Activated B cell treated with CpG ODN at 0.5 μM for 24 hours (primary cell): ENCODE data around the gene EMX1. TPM values are rescaled to one million over a fixed set of nuclear protein-coding genes. Genes with fewer than 3 reads are reported as not detected.

Experiments
- ATAC-seq: fragments of 200-7000 bp; cut with Tn5 transposase; one replicate; pipeline ENCODE4 v1.10.0; 2021; ENCODE audit warnings: low read depth, mild to moderate bottlenecking, moderate library complexity
- CTCF ChIA-PET: fragments of 350-600 bp; sonication (Branson Sonifier 250); formaldehyde crosslinking; loops from one replicate; lab custom pipeline; 2021; ENCODE audit warnings: antibody characterized with exemption; lab: Charles Lee
- POLR2A ChIA-PET: fragments of 350-600 bp; sonication (Branson Sonifier 250); formaldehyde crosslinking; loops from one replicate; lab custom pipeline; 2021; ENCODE audit warnings: antibody characterized with exemption; lab: Charles Lee
- DNase-seq: peaks from one replicate; pipeline ENCODE4 v3.0.0; 2022
- H3K27ac Mint-ChIP-seq: one replicate; pipeline ENCODE4 v1.8.0; 2020; ENCODE audit warnings: mixed read lengths
- H3K27me3 Mint-ChIP-seq: one replicate; pipeline ENCODE4 v1.8.0; 2021; ENCODE audit warnings: mixed read lengths
- H3K36me3 Mint-ChIP-seq: one replicate; pipeline ENCODE4 v1.8.0; 2021; ENCODE audit warnings: low read depth, mixed read lengths
- H3K4me1 Mint-ChIP-seq: one replicate; pipeline ENCODE4 v1.8.0; 2021; ENCODE audit warnings: mixed read lengths
- H3K4me3 Mint-ChIP-seq: one replicate; pipeline ENCODE4 v1.8.0; 2020; ENCODE audit warnings: mild to moderate bottlenecking, mixed read lengths
- H3K9me3 Mint-ChIP-seq: one replicate; pipeline ENCODE4 v1.8.0; 2020; ENCODE audit warnings: mixed read lengths
- CTCF ChIP-seq: fragments of 200-600 bp; IDR thresholded peaks from one replicate; pipeline ENCODE4 v1.8.0; 2022; ENCODE audit warnings: antibody characterized with exemption, mild to moderate bottlenecking
- intact Hi-C: fragments of 100-400 bp; cut with micrococcal nuclease; formaldehyde crosslinking; loops from one replicate; pipeline ENCODE4 v1.15.1; 2024
- total RNA-seq: library from RNA; stranded (reverse); gene quantifications from 2 replicates; pipeline ENCODE4 v1.2.3, GENCODE V29; 2022

Gene EMX1
- total RNA-seq, 1 donor from 2014 or later, result 0.22 TPM

DNA sequence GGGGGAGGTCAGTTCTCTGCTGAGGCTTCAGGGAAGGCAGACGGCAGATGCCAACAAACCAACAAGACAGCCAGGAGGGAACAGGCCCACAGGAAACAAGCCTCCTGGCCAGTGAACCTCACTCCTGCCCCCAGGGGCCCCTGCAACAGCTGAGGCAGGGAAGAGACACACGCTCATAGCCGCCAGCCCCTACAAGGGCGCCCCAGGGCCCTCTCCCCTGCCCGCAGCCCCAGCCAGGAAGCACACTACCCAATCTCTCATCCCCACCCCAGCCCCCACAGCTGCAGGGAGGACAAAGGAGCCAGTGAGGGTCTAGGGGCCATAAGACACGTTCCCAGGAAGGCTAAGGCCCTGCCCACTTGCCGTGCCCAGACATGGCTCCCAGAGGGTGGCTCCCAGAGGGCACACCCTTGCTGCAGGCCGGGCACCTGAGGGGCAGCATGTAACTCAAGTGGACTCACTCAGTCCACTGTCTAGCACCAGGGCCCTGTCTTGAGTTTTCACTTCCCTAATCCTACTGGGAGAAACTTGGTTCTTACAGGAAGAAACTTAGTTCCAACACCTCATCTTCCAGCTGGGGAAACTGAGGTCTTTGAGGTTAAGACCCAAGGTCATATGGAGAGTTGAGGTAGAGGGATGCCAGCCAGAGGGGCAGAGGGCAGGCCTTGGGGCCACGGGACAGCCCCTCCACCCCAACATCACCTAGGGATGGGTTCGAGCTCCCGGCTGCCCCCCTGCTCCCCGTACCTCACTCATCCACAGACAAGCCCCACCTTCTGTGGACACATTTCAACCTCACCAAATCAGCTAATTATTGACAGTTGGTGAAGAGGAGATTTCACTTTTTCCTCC, 37.3 kb downstream of the EMX1 start:
- ChIA-PET POLR2A (no interaction called here), CTCF (no interaction called here)
- H3K4me1 Mint-ChIP-seq, result no peaks in the 10 kb centered on the region
- no peaks in the 10 kb centered on the region for H3K36me3 Mint-ChIP-seq
- ATAC-seq, result no peak
- DNase-seq, result no peak
- no peaks in the 10 kb centered on the region for H3K27me3 Mint-ChIP-seq
- no peaks in the 10 kb centered on the region for H3K9me3 Mint-ChIP-seq
- no peak for TF ChIP-seq CTCF
- no peak overlapping the region for H3K4me3 Mint-ChIP-seq
- no peak overlapping the region for H3K27ac Mint-ChIP-seq
- intact Hi-C loops, result no loop called here

DNA sequence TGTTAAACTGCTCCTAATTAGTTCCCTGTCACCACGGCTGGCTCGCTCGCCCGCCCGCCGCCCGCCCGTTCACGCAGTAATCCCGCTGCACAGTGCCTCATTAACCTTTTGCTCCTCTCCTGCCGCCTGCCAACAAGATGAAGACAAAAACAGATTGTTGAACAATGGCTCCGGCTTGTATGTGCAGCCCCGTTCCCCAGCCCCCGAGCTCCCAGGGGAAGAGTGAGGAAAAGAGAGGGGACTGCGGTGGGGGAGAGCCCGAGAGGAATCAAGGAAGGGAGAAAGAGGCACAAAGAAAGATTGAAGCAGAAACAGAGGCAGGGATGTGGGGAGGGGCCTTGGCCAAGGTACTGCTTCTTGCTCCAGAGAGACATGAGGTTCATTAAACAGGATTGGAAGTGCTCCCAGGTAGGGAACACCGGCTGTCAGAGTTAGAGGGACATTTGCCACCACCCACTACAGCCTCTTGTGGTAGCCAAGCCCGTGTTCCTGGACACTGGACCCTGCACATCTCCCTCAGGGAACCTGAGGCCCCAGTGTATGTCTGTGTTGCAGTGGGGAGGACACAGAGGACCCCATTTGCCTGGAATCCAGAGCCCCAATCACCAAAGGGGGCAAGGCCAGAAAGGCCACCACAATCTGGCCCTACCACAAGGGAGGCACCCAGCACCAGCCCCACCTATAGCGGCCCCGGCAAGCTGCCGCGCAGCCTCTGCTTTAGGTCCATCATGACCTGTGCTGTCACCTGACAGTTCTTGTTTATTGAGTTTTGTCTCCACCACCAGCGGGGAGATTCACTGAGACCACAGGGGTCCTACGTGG, 38.1 kb downstream of the EMX1 start:
- TF ChIP-seq CTCF, result no peak
- CTCF ChIA-PET, result no interaction called here
- Mint-ChIP-seq H3K27me3 (no peaks in the 10 kb centered on the region), H3K4me1 (no peaks in the 10 kb centered on the region), H3K36me3 (no peaks in the 10 kb centered on the region), H3K27ac (no peak overlapping the region), H3K9me3 (no peaks in the 10 kb centered on the region), H3K4me3 (no peak overlapping the region)
- ATAC-seq, result no peak
- intact Hi-C loops, result no loop called here
- no peak for DNase-seq
- POLR2A ChIA-PET, result no interaction called here

GRCh38 chr2:72956050-72956395, 38.7 kb downstream of the EMX1 start:
- H3K4me3 Mint-ChIP-seq, result no peak overlapping the region
- H3K27ac Mint-ChIP-seq, result no peak overlapping the region
- no peak for TF ChIP-seq CTCF
- no peak for DNase-seq
- no peaks in the 10 kb centered on the region for H3K36me3 Mint-ChIP-seq
- POLR2A ChIA-PET, result no interaction called here
- H3K4me1 Mint-ChIP-seq, result no peaks in the 10 kb centered on the region
- no peak for ATAC-seq
- H3K9me3 Mint-ChIP-seq, result no peaks in the 10 kb centered on the region
- no peaks in the 10 kb centered on the region for H3K27me3 Mint-ChIP-seq
- CTCF ChIA-PET, result interaction anchor here (1.0 kb wide), 1 partner anchor 37 kb away, joined by 3 read pairs; no protein-coding TSS in a partner anchor
- intact Hi-C loops, result no loop called here

- no peak for TF ChIP-seq CTCF
- ChIA-PET POLR2A (no interaction called here), CTCF (interaction anchor here (1.0 to 1.1 kb wide), 2 partner anchors 36 to 211 kb away, joined by 3 read pairs; no protein-coding TSS in a partner anchor)
- H3K36me3 Mint-ChIP-seq, result no peaks in the 10 kb centered on the region
- H3K4me3 Mint-ChIP-seq, result no peak overlapping the region
- no peaks in the 10 kb centered on the region for H3K27me3 Mint-ChIP-seq
- H3K4me1 Mint-ChIP-seq, result no peaks in the 10 kb centered on the region
- no peak overlapping the region for H3K27ac Mint-ChIP-seq
- ATAC-seq, result no peak
- intact Hi-C loops, result no loop called here
- H3K9me3 Mint-ChIP-seq, result no peaks in the 10 kb centered on the region
- DNase-seq, result no peak
These were observed 39.6 kb downstream of the EMX1 start for GRCh38 chr2:72956936-72957335.
